Lower leg skin (tissue), 4 donors: Measurements from ENCODE around the gene LAIR1. TPM values are rescaled to one million over a fixed set of nuclear protein-coding genes. Genes with fewer than 3 reads are reported as not detected.

Source experiments
- DNase-seq, 2 donors: peaks; one replicate each; pipeline ENCODE4 v3.0.0-alpha.2; 2019; ENCODE audit warnings: low spot score in 2 of 2
- H3K4me3 ChIP-seq: fragments of 200-600 bp; sonication (generic); 2 replicates; pipeline ENCODE4 v1.5.1; 2017; ENCODE audit warnings: mild to moderate bottlenecking, low read depth; ENCODE audit not compliant: poor library complexity, severe bottlenecking
- POLR2A ChIP-seq, 2 donors: fragments of 450-650 bp; IDR thresholded peaks; one replicate each; pipeline ENCODE4 v1.6.1; 2016 to 2017; ENCODE audit warnings: antibody characterized with exemption in 2 of 2, mild to moderate bottlenecking in 1 of 2, moderate library complexity in 1 of 2
- WGBS, 2 donors: methylation state at CpG; one replicate each; pipeline ENCODE4 v1.1.5; 2018; 5-methylcytosine and 5-hydroxymethylcytosine counted together
- intact Hi-C: fragments of 100-400 bp; cut with DNase I; formaldehyde crosslinking; loops from one replicate; pipeline ENCODE4 v1.15.0; 2023; ENCODE audit warnings: low total_unique reads
- total RNA-seq, 4 donors: library from RNA; depleted of rRNA; stranded (reverse); fragments of >200 nt; gene quantifications; one replicate each; pipeline ENCODE4 v1.1.0, GENCODE V29; 2016
- TF ChIP-seq, protein P1 (sequence below), 3 donors: fragments of 450-650 bp; IDR thresholded peaks; one replicate each; pipeline ENCODE4 v1.5.1; 2016; ENCODE audit warnings: antibody characterized with exemption in 3 of 3, mild to moderate bottlenecking in 3 of 3, moderate library complexity in 2 of 3

The LAIR1 gene
- total RNA-seq, 4 donors from 2014 or later: 0.19 to 4.2 (median 2.0) TPM

DNA sequence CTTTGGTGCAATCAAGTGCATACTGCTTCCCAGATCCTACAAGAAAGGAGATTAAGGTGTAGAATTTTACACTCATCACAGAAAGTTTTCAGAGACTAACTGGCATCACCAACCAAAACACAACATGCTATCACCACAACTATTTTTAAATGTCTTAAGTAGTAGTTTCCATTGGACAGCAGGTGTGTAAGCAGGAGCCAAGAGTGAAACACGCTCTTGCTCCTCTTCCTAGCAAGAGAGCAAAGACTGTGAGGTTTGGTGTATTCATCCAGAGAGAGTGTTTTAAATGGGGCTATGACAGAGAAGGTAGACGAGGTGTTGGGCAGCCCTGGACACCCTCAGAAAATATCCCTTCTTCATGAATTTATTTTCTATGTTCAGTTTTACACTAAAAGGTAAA, 13.3 kb downstream of the LAIR1 start:
- WGBS, 2 donors: 35 to 58% methylated on average over 2 of the region's 2 CpGs
- intact Hi-C loops: no loop called here
- H3K4me3 ChIP-seq: no peak overlapping the region
- no peak for TF ChIP-seq POLR2A (IDR thresholded peaks at IDR 0.05)
- DNase-seq: no peak

- no peak overlapping the region for H3K4me3 ChIP-seq
- peak in 1 of 2 donors; percentile 18 for DNase-seq
- intact Hi-C loops: no loop called here
- TF ChIP-seq POLR2A (IDR thresholded peaks at IDR 0.05): no peak
- TF ChIP-seq, protein P1, sequence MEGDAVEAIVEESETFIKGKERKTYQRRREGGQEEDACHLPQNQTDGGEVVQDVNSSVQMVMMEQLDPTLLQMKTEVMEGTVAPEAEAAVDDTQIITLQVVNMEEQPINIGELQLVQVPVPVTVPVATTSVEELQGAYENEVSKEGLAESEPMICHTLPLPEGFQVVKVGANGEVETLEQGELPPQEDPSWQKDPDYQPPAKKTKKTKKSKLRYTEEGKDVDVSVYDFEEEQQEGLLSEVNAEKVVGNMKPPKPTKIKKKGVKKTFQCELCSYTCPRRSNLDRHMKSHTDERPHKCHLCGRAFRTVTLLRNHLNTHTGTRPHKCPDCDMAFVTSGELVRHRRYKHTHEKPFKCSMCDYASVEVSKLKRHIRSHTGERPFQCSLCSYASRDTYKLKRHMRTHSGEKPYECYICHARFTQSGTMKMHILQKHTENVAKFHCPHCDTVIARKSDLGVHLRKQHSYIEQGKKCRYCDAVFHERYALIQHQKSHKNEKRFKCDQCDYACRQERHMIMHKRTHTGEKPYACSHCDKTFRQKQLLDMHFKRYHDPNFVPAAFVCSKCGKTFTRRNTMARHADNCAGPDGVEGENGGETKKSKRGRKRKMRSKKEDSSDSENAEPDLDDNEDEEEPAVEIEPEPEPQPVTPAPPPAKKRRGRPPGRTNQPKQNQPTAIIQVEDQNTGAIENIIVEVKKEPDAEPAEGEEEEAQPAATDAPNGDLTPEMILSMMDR (IDR thresholded peaks at IDR 0.05): no peak
- 76 to 77% methylated on average over 6 of the region's 6 CpGs for WGBS, 2 donors
Observed at GRCh38 chr19:54345938-54346386, 18.8 kb downstream of the LAIR1 start.

- DNase-seq: no peak
- 65 to 67% methylated on average over 4 of the region's 4 CpGs for WGBS, 2 donors
- H3K4me3 ChIP-seq: no peak overlapping the region
- intact Hi-C loops: no loop called here
- no peak for TF ChIP-seq POLR2A (IDR thresholded peaks at IDR 0.05)
- TF ChIP-seq, protein P1 (IDR thresholded peaks at IDR 0.05): no peak
Observed at GRCh38 chr19:54343868-54344267, 20.9 kb downstream of the LAIR1 start.

- 72 to 84% methylated on average over 8 of the region's 8 CpGs for whole genome bisulfite sequencing, 2 donors
- no peak for DNase-seq
- intact Hi-C loops: no loop called here
- no peak overlapping the region for H3K4me3 ChIP-seq
- no peak for TF ChIP-seq POLR2A (IDR thresholded peaks at IDR 0.05)
- TF ChIP-seq, protein P1 (IDR thresholded peaks at IDR 0.05): no peak
Observed at GRCh38 chr19:54341295-54341694, 23.4 kb downstream of the LAIR1 start.

DNA sequence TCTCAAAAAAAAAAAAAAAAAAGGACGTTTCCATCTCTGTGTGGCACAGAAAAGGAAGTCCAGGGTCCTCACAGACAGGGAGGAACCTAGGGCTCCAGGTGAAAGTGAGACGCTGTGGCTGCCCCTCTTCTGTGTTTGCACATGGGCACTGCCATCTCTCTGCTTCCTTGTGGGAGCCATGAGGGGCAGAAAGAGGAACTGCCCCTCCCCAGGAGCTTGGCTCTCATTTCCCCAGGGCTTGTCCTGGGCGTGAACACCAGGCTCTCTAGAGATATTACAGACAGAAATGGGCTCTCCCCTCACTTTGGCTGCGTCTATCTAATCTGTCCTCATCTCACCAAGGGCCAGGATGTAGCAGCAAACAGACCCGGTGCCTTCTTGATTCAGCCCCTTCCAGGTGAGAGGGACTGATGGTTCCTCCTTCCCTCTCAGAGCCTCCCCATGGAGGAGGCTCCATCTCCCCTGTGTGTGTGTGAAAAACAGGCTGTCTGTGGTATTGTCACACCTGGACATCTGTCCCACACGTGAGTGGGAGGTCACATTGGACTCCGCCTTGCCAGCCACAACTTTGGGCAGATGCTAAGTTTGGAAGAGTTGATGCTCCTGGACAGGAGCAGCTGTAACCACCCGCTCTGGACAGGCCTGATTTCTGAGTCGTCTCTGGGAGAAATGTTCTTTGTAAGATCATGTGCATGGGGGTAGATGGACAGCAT, 24.9 kb downstream of the LAIR1 start:
- TF ChIP-seq POLR2A (IDR thresholded peaks at IDR 0.05): no peak
- TF ChIP-seq, protein P1 (IDR thresholded peaks at IDR 0.05): no peak
- 56 to 58% methylated on average over 9 of the region's 9 CpGs for WGBS, 2 donors
- intact Hi-C loops: no loop called here
- DNase-seq: peak in 1 of 2 donors; percentile 81
- no peak overlapping the region for H3K4me3 ChIP-seq

- TF ChIP-seq, protein P1 (IDR thresholded peaks at IDR 0.05): no peak
- no peak for TF ChIP-seq POLR2A (IDR thresholded peaks at IDR 0.05)
- intact Hi-C loops: no loop called here
- DNase-seq: peak in 1 of 2 donors; percentile 66
- no peak overlapping the region for H3K4me3 ChIP-seq
- 66 to 81% methylated on average over 6 of the region's 6 CpGs for WGBS, 2 donors
Observed at GRCh38 chr19:54338521-54338920, 26.2 kb downstream of the LAIR1 start.
